Ishikawa (cell line): ENCODE measurements around the gene ADAM30.

Experiments
- EGR1 ChIP-seq: IDR thresholded peaks from 2 replicates; pipeline ENCODE4 v1.6.1; 2012
- EP300 ChIP-seq: IDR thresholded peaks from 2 replicates; pipeline ENCODE4 v1.6.1; 2012; ENCODE audit warnings: borderline replicate concordance
- NFIC ChIP-seq: IDR thresholded peaks from 2 replicates; pipeline ENCODE4 v1.6.1; 2012
- RAD21 ChIP-seq: IDR thresholded peaks from 2 replicates; pipeline ENCODE4 v1.6.1; 2012; ENCODE audit warnings: low read depth
- REST ChIP-seq: IDR thresholded peaks from 2 replicates; pipeline ENCODE4 v1.6.1; 2012; ENCODE audit warnings: low read depth, mild to moderate bottlenecking
- TAF1 ChIP-seq: IDR thresholded peaks from 2 replicates; pipeline ENCODE4 v1.6.1; 2012; ENCODE audit warnings: low read depth, mild to moderate bottlenecking
- USF1 ChIP-seq: IDR thresholded peaks from 2 replicates; pipeline ENCODE4 v1.6.1; 2012
- ZBTB7A ChIP-seq: IDR thresholded peaks from 2 replicates; pipeline ENCODE4 v1.6.1; 2012; ENCODE audit warnings: low read depth

DNA sequence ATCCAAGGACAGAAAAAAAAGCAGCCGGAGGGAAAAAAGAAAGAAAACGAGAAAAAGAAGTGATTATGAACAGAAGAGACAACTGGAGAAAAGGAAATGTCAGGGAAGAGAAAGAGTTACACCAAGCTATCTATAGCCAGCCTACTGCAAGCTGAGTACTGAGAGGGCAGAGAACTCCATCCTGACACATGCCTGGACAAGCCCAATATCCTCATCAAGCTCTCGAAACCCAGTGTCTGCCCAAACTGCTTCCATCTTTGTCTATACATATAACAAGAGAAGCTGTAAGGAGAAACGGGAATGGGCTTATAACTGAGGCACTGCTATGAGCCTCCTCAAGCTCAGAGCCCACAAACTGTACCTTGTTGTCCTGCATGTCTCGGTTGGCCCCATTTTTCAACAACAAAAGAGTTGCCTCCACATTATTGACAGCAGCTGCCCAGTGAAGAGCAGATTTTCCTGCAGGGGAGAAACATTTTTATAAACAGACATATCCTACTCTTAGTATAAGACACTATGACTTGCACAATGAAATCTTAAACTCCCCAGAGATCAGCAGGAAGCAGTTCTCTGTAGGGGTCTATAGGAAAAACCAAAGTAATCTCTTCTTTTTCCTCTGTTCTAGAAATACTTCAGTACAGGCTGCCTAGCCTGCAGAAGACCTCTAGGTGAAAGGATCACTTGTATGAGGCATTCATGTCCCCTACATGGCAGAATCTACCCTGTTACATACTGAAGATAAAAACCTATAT, 21.2 kb upstream of the ADAM30 start:
- TF ChIP-seq NFIC (no peak), EP300 (no peak), USF1 (no peak), ZBTB7A (no peak), REST (no peak), RAD21 (no peak), TAF1 (no peak), EGR1 (no peak)
